ENCODE measurements around the gene PTCRA. TPM values are rescaled to one million over a fixed set of nuclear protein-coding genes. Genes with fewer than 3 reads are reported as not detected.
"Not testable (repeated sequence)": the region's sequence is repeated elsewhere in the genome, so short reads cannot be mapped to it uniquely, and the experiment has no call there.

PTCRA gene
- total RNA-seq, 1 experiment from 2014 or later, result not detected

GRCh38 chr6:42902429-42903263, 13.2 kb upstream of the PTCRA start:
- not testable (repeated sequence) for DNase-seq (ENCODE audit: low spot score)

GRCh38 chr6:42904467-42904866, 11.4 kb upstream of the PTCRA start:
- no peak for DNase-seq (ENCODE audit: low spot score)

GRCh38 chr6:42907336-42907735, 8.5 kb upstream of the PTCRA start:
- DNase-seq (ENCODE audit: low spot score), result no peak

GRCh38 chr6:42909835-42910234, 6.0 kb upstream of the PTCRA start:
- no peak for DNase-seq (ENCODE audit: low spot score)

- no peak for DNase-seq (ENCODE audit: low spot score)
These were observed 4.5 kb upstream of the PTCRA start for GRCh38 chr6:42911171-42912021.

GRCh38 chr6:42914546-42914945, 1.3 kb upstream of the PTCRA start:
- DNase-seq (ENCODE audit: low spot score), result no peak

- no peak for DNase-seq (ENCODE audit: low spot score)
These were observed 435 bp downstream of the PTCRA start for GRCh38 chr6:42916288-42916687.

- DNase-seq (ENCODE audit: low spot score), result no peak
These were observed 5.9 kb downstream of the PTCRA start for GRCh38 chr6:42921801-42922200.

- DNase-seq (ENCODE audit: low spot score), result no peak
These were observed 7.8 kb downstream of the PTCRA start for GRCh38 chr6:42923666-42924065.

- no peak for DNase-seq (ENCODE audit: low spot score)
These were observed 9.5 kb downstream of the PTCRA start for GRCh38 chr6:42925248-42925857.

- DNase-seq (ENCODE audit: low spot score), result peak; percentile 95
These were observed 13.3 kb downstream of the PTCRA start, which contains the start of gene CNPY3 for GRCh38 chr6:42928986-42929820. TSS of gene CNPY3 (plus strand) at chr6:42929480. CDS start at chr6:42929571, 91 bp downstream.

- peak; percentile 46 for DNase-seq (ENCODE audit: low spot score)
These were observed 14.0 kb downstream of the PTCRA start for GRCh38 chr6:42929821-42930360.

GRCh38 chr6:42932412-42932811, 16.6 kb downstream of the PTCRA start:
- no peak for DNase-seq (ENCODE audit: low spot score)

- no peak for DNase-seq (ENCODE audit: low spot score)
These were observed 17.4 kb downstream of the PTCRA start for GRCh38 chr6:42933205-42933604.

GRCh38 chr6:42935322-42935721, 19.5 kb downstream of the PTCRA start:
- DNase-seq (ENCODE audit: low spot score), result no peak

GRCh38 chr6:42936398-42936797, 20.5 kb downstream of the PTCRA start:
- no peak for DNase-seq (ENCODE audit: low spot score)

- DNase-seq (ENCODE audit: low spot score), result no peak
These were observed 21.9 kb downstream of the PTCRA start for GRCh38 chr6:42937548-42938427.

GRCh38 chr6:42938428-42938796, 22.6 kb downstream of the PTCRA start:
- DNase-seq (ENCODE audit: low spot score), result no peak

GRCh38 chr6:42938987-42939809, 23.3 kb downstream of the PTCRA start:
- no peak for DNase-seq (ENCODE audit: low spot score)

Data from HT-29 (cell line).